Activated CD8-positive, alpha-beta T cell treated with anti-CD3 and anti-CD28 coated beads for 36 hours (primary cell): ENCODE results near the gene SMG6. TPM values are rescaled to one million over a fixed set of nuclear protein-coding genes. Genes with fewer than 3 reads are reported as not detected.
"Not testable (repeated sequence)": the region's sequence is repeated elsewhere in the genome, so short reads cannot be mapped to it uniquely, and the experiment has no call there.

Source experiments
- ATAC-seq: fragments of 200-7000 bp; cut with Tn5 transposase; one replicate; pipeline ENCODE4 v1.10.0; 2021; ENCODE audit warnings: mild to moderate bottlenecking, moderate library complexity
- CTCF ChIA-PET: fragments of 350-600 bp; sonication (Branson Sonifier 250); formaldehyde crosslinking; loops from one replicate; lab custom pipeline; 2021; ENCODE audit warnings: antibody characterized with exemption; lab: Charles Lee
- POLR2A ChIA-PET: fragments of 350-600 bp; sonication (Branson Sonifier 250); formaldehyde crosslinking; loops from one replicate; lab custom pipeline; 2021; ENCODE audit warnings: antibody characterized with exemption; lab: Charles Lee
- DNase-seq: peaks from one replicate; pipeline ENCODE4 v3.0.0-alpha.2; 2020
- H3K27ac Mint-ChIP-seq: one replicate; pipeline ENCODE4 v1.8.0; 2021; ENCODE audit warnings: mild to moderate bottlenecking, mixed read lengths
- H3K27me3 Mint-ChIP-seq: one replicate; pipeline ENCODE4 v1.8.0; 2021; ENCODE audit warnings: mixed read lengths
- H3K36me3 Mint-ChIP-seq: one replicate; pipeline ENCODE4 v1.8.0; 2021; ENCODE audit warnings: low read depth, mixed read lengths
- H3K4me1 Mint-ChIP-seq: one replicate; pipeline ENCODE4 v1.8.0; 2021; ENCODE audit warnings: low read depth, mixed read lengths
- H3K4me3 Mint-ChIP-seq: one replicate; pipeline ENCODE4 v1.8.0; 2021; ENCODE audit warnings: mild to moderate bottlenecking, moderate library complexity, mixed read lengths
- H3K9me3 Mint-ChIP-seq: one replicate; pipeline ENCODE4 v1.8.0; 2021; ENCODE audit warnings: mixed read lengths
- intact Hi-C: fragments of 100-400 bp; cut with micrococcal nuclease; formaldehyde crosslinking; loops from one replicate; pipeline ENCODE4 v1.10.0; 2022
- microRNA-seq: library from miRNA; unstranded; fragments of <30 nt; microRNA quantifications from one replicate; pipeline ENCODE4 v1.2.0, GENCODE V29; 2022; ENCODE audit warnings: borderline microRNAs expressed, borderline replicate concordance
- total RNA-seq, 2 experiments: library from RNA; stranded (reverse); gene quantifications; one replicate each; pipeline ENCODE4 v1.2.3, GENCODE V29; 2021
- TF ChIP-seq, protein P1 (sequence below): fragments of 200-600 bp; IDR thresholded peaks from one replicate; pipeline ENCODE4 v1.8.0; 2022; ENCODE audit warnings: antibody characterized with exemption, mild to moderate bottlenecking

SMG6 gene
- total RNA-seq, 2 experiments from 2014 or later: 39.6 to 40.4 TPM

DNA sequence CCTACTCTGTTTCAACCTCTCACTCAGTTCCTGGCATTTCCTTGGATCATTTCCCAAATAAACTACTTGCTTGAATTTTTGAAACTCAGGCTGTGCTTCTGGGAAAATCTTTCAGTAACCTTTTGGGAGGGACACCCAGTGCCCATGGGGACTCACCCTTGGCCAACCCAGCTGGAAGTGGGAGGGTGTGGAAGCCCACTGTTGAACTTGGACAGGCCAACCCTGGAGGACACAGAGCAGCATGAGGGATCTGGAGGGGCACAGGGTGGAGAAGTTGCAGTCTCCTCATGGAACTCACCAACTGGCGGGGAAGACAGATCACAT is 289.6 kb downstream of the SMG6 start:
- intact Hi-C loops: no loop called here
- Mint-ChIP-seq H3K27me3 (peaks cover 2% of the 10 kb centered on the region), H3K27ac (no peak overlapping the region), H3K36me3 (peaks cover 2% of the 10 kb centered on the region), H3K4me3 (no peak overlapping the region), H3K4me1 (no peaks in the 10 kb centered on the region), H3K9me3 (no peaks in the 10 kb centered on the region)
- POLR2A ChIA-PET: no interaction called here
- CTCF ChIA-PET: no interaction called here
- DNase-seq (no peak), ATAC-seq (no peak)
- TF ChIP-seq, protein P1, sequence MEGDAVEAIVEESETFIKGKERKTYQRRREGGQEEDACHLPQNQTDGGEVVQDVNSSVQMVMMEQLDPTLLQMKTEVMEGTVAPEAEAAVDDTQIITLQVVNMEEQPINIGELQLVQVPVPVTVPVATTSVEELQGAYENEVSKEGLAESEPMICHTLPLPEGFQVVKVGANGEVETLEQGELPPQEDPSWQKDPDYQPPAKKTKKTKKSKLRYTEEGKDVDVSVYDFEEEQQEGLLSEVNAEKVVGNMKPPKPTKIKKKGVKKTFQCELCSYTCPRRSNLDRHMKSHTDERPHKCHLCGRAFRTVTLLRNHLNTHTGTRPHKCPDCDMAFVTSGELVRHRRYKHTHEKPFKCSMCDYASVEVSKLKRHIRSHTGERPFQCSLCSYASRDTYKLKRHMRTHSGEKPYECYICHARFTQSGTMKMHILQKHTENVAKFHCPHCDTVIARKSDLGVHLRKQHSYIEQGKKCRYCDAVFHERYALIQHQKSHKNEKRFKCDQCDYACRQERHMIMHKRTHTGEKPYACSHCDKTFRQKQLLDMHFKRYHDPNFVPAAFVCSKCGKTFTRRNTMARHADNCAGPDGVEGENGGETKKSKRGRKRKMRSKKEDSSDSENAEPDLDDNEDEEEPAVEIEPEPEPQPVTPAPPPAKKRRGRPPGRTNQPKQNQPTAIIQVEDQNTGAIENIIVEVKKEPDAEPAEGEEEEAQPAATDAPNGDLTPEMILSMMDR: no peak

DNA sequence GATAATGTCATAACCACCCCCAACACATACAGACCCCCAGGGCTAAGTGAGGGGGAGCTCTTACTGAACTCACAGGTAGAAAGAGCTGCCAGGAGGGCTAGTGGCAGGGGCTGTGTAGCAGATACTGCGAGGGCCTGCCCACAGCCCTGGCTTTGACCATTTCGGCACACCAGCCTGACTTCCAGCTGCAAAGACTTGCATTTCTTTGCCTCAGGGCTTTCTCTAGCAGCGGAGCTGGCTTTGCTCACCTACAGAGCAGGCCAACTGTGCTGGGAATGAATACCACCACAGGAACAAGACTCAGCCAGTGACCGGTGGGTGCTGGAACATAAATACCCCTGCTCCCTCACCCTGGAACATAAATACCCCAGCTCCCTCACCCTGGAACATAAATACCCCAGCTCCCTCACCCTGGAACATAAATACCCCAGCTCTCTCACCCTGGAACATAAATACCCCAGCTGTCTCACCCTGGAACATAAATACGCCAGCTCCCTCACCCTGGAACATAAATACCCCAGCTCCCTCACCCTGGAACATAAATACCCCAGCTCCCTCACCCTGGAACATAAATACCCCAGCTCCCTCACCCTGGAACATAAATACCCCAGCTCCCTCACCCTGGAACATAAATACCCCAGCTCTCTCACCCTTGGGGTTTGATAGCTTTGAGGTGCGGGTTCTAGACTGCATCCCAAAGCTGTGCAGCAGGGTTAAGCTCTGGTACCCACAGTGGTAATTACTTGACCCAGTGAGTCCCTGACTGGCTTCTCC is 290.2 kb downstream of the SMG6 start:
- H3K27ac Mint-ChIP-seq, H3K9me3 Mint-ChIP-seq, H3K4me3 Mint-ChIP-seq, intact Hi-C loops, H3K27me3 Mint-ChIP-seq, H3K4me1 Mint-ChIP-seq, ATAC-seq, DNase-seq, H3K36me3 Mint-ChIP-seq: not testable (repeated sequence)
- ChIA-PET CTCF (interaction anchor here (0.8 kb wide), 1 partner anchor 102 kb away, joined by 3 read pairs; no protein-coding TSS in a partner anchor), POLR2A (interaction anchor here (0.6 kb wide), 1 partner anchor 429 kb away, joined by 4 read pairs; no protein-coding TSS in a partner anchor)

DNA sequence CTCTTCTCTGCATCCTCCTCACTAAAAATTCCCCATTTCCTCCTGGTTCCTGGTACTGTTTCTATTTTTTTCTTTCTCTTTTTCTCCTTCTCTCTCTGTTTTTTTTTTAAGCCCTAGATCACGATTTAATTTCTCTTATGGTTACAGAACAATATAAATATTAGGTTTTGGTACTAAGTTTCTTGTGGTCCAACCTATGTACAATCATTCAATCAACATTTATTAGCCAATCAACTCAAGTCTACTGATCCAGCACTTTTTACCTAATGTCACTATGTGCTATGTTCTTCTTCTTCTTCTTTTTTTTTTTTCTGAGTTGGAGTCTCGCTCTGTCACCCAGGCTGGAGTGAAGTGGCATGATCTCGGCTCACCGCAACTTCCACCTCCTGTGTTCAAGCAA is 291.1 kb downstream of the SMG6 start:
- DNase-seq (no peak), ATAC-seq (no peak)
- H3K9me3 Mint-ChIP-seq: no peaks in the 10 kb centered on the region
- no peak overlapping the region for H3K27ac Mint-ChIP-seq
- H3K4me3 Mint-ChIP-seq: no peak overlapping the region
- H3K36me3 Mint-ChIP-seq: peaks cover 2% of the 10 kb centered on the region
- peaks cover 2% of the 10 kb centered on the region for H3K27me3 Mint-ChIP-seq
- intact Hi-C loops: no loop called here
- TF ChIP-seq, protein P1: no peak
- ChIA-PET CTCF (no interaction called here), POLR2A (no interaction called here)
- H3K4me1 Mint-ChIP-seq: no peaks in the 10 kb centered on the region

DNA sequence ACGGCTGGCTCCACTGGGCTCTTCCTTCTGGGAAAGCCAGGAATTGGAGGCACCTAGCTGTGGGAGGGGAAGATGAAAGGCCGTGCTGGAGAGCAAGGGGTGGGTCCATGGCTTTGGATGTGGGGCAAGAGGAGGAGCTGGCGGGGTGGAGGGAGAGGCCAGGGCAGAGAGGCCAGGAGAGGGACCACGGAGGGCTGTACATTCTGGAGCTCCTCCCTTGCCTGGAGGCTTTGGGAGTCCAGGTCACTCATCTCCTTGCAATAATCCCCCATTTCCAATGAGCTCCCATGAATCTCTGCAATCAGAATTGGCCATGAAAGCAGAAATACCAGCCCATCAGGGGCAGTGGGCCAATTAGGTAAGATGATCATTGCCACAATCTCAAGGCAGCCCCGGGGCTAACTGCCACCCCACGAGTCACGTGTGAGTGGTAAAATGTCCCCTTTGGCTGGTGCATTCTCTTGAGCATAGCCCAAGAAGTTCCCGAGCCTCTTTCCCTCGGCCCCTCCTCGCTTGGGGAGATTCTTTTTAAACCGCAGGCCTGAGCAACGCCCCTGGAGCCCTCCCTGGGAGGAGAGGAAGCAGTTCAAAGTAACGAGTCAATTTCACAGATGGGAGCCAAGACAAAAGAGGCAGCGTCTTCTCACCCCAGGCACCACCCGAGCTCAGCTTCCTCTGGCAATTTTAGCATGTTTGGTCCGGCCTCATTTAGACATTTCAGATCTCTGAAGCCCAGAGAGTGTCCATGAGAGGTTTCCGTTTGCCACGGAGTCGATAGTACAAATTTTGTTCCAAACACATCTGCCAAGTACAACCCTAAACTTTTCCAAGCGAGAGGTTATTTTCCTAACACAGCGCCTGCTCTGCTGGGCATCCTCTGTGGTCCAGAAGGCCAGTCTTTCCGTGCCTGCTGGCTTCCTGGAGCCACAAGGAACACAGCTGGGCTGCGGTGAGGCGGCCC is 291.9 kb downstream of the SMG6 start:
- Mint-ChIP-seq H3K27me3 (peaks cover 2% of the 10 kb centered on the region), H3K36me3 (peaks cover 2% of the 10 kb centered on the region), H3K9me3 (no peaks in the 10 kb centered on the region), H3K4me1 (no peaks in the 10 kb centered on the region), H3K27ac (no peak overlapping the region), H3K4me3 (no peak overlapping the region)
- TF ChIP-seq, protein P1: no peak
- ATAC-seq (no peak), DNase-seq (no peak)
- ChIA-PET CTCF (no interaction called here), POLR2A (interaction anchor here (0.7 kb wide), 1 partner anchor 93 kb away, joined by 3 read pairs; no protein-coding TSS in a partner anchor)
- intact Hi-C loops: no loop called here

Small RNAs within 50 kb of the gene (microRNA-seq; reads per million reads assigned to microRNA genes)
- gene MIR132: 1,328 reads per million, percentile 90 among the genes with 10 or more reads in this experiment
- gene MIR212: 25.1 reads per million, percentile 49 among the genes with 10 or more reads in this experiment

Other genes with a start within 250 kb of the SMG6 start
- 10 to 100 TPM; 35.1 TPM for gene HIC1, start 248.7 kb downstream of the SMG6 start, total RNA-seq
- 10 to 100 TPM in 1 of 2 experiments, 1 to 10 TPM in 1; 9.6 to 12.7 TPM for gene SRR, start 165 bp upstream of the SMG6 start, total RNA-seq
- gene TSR1, start 32.7 kb upstream of the SMG6 start, total RNA-seq: 10 to 100 TPM; 75.8 to 79.4 TPM
- 10 to 100 TPM; 31.8 to 37.7 TPM for gene SGSM2, start 33.7 kb upstream of the SMG6 start, total RNA-seq
- gene MNT, start 97.3 kb upstream of the SMG6 start, total RNA-seq: 10 to 100 TPM; 21.6 to 23.1 TPM
- 10 to 100 TPM; 47.9 to 50.3 TPM for gene METTL16, start 208.1 kb upstream of the SMG6 start, total RNA-seq